PFSK-1 (cell line): Measurements from ENCODE around the gene CHPF2.

Experiments used
- FOXP2 ChIP-seq: optimal IDR thresholded peaks from 2 replicates; pipeline ENCODE3; 2011; ENCODE audit warnings: borderline replicate concordance, control low read depth, inconsistent platforms; ENCODE audit not compliant: insufficient read depth; ENCODE audit errors: extremely low read length, extremely low read depth
- POLR2AphosphoS5 ChIP-seq: IDR thresholded peaks from 2 replicates; pipeline ENCODE4 v1.6.1; 2012; ENCODE audit warnings: low read depth, mild to moderate bottlenecking, control low read depth, low read length, moderate library complexity
- REST ChIP-seq, 2 experiments: IDR thresholded peaks; 2 replicates each; pipeline versions ENCODE4 v1.6.1 to v1.8.0; 2011 to 2012; ENCODE audit warnings: low read depth in 2 of 2, low read length in 2 of 2, control low read depth in 1 of 2, inconsistent platforms in 1 of 2, mild to moderate bottlenecking in 1 of 2, moderate library complexity in 1 of 2; ENCODE audit not compliant: insufficient read depth in 1 of 2
- SIN3A ChIP-seq: IDR thresholded peaks from 2 replicates; pipeline ENCODE4 v1.6.1; 2012; ENCODE audit warnings: mild to moderate bottlenecking, low read length, moderate library complexity, borderline replicate concordance; ENCODE audit not compliant: insufficient read depth
- TAF1 ChIP-seq: IDR thresholded peaks from 2 replicates; pipeline ENCODE4 v1.6.1; 2012; ENCODE audit warnings: low read length, control low read depth, borderline replicate concordance; ENCODE audit not compliant: insufficient read depth

Gene CHPF2

GRCh38 chr7:151246102-151246850 is 14.0 kb downstream of the CHPF2 start:
- no peak for TF ChIP-seq TAF1
- TF ChIP-seq POLR2AphosphoS5 = no peak
- no peak for TF ChIP-seq FOXP2
- no peak for TF ChIP-seq REST (IDR thresholded peaks at IDR 0.05; ENCODE audit: insufficient read depth in 1 of 2, low read depth in 2 of 2, low read length in 2 of 2)
- TF ChIP-seq SIN3A = no peak

- TF ChIP-seq FOXP2 = no peak
- no peak for TF ChIP-seq REST (IDR thresholded peaks at IDR 0.05; ENCODE audit: insufficient read depth in 1 of 2, low read depth in 2 of 2, low read length in 2 of 2)
- no peak for TF ChIP-seq SIN3A
- no peak for TF ChIP-seq TAF1
Measured at GRCh38 chr7:151246851-151247580, 14.7 kb downstream of the CHPF2 start.

- TF ChIP-seq FOXP2 (no peak), POLR2AphosphoS5 (no peak), REST (IDR thresholded peaks at IDR 0.05; ENCODE audit: insufficient read depth in 1 of 2, low read depth in 2 of 2, low read length in 2 of 2) (no peak), SIN3A (no peak), TAF1 (no peak)
Measured at GRCh38 chr7:151247611-151248345, 15.5 kb downstream of the CHPF2 start.

GRCh38 chr7:151248346-151249033 is 16.2 kb downstream of the CHPF2 start, which contains the start of gene SMARCD3:
SMARCD3 (minus strand) TSS chr7:151248694; CDS start chr7:151248562, 132 bp downstream.
- TF ChIP-seq FOXP2 (no peak), TAF1 (no peak), POLR2AphosphoS5 (no peak), REST (IDR thresholded peaks at IDR 0.05; ENCODE audit: insufficient read depth in 1 of 2, low read depth in 2 of 2, low read length in 2 of 2) (no peak), SIN3A (no peak)
